K562 (cell line): ENCODE data around the gene AKAP14. TPM values are rescaled to one million over a fixed set of nuclear protein-coding genes. Genes with fewer than 3 reads are reported as not detected.

Experiments used
- RAD21 ChIP-seq, 2 experiments: fragments of 250-450 bp in 1 of 2; fragments of 450-650 bp in 1 of 2; sonication (Bioruptor Pico) in 1 of 2; formaldehyde crosslinking in 1 of 2; IDR thresholded peaks in 1 of 2; conservative IDR thresholded peaks in 1 of 2; 2 replicates each; pipeline versions ENCODE4 v1.4.0 to v1.8.0; 2020 to 2022; ENCODE audit warnings: mild to moderate bottlenecking in 2 of 2, moderate library complexity in 1 of 2
- RB1 ChIP-seq: fragments of 450-650 bp; IDR thresholded peaks from 2 replicates; pipeline ENCODE4 v1.6.1; 2017; ENCODE audit warnings: low read depth, mild to moderate bottlenecking
- RCOR1 ChIP-seq, 2 experiments: IDR thresholded peaks; 2 replicates each; pipeline ENCODE4 v1.6.1; 2012; ENCODE audit warnings: low read depth in 2 of 2, low read length in 2 of 2, borderline replicate concordance in 1 of 2, improper control_type of control experiment in 1 of 2
- SMAD1 ChIP-seq: fragments of 150-350 bp; IDR thresholded peaks from 2 replicates; pipeline ENCODE4 v1.6.1; 2014; ENCODE audit warnings: low read length, low read depth; ENCODE audit not compliant: partially characterized antibody
- SRSF3 ChIP-seq: fragments of 200-400 bp; formaldehyde crosslinking; IDR thresholded peaks from 2 replicates; pipeline ENCODE4 v1.6.1; 2016; ENCODE audit warnings: mild to moderate bottlenecking, low read length, moderate library complexity; ENCODE audit not compliant: insufficient read depth
- TFE3 ChIP-seq: fragments of 450-650 bp; formaldehyde crosslinking; IDR thresholded peaks from 2 replicates; pipeline ENCODE4 v1.4.0; 2020; ENCODE audit warnings: mild to moderate bottlenecking, mixed read lengths
- VEZF1 ChIP-seq: fragments of 200-800 bp; sonication (Bioruptor generic); IDR thresholded peaks from 2 replicates; pipeline ENCODE4 v1.6.1; 2017; ENCODE audit warnings: missing genetic modification characterization, missing compliant biosample characterization
- YBX1 ChIP-seq: fragments of 450-650 bp; IDR thresholded peaks from 2 replicates; pipeline ENCODE4 v1.7.1; 2016; ENCODE audit warnings: mild to moderate bottlenecking
- ZNF407 ChIP-seq: fragments of 450-650 bp; IDR thresholded peaks from 2 replicates; pipeline ENCODE4 v1.6.1; 2016; ENCODE audit warnings: low read depth
- polyA plus RNA-seq, 8 experiments: library from polyadenylated mRNA; depleted of rRNA in 4 of 8; stranded (reverse) in 5 of 8; unstranded in 3 of 8; fragments of >200 nt; fragmentation: Nextera tagmentation in 2 of 8; fragmentation: Illumina TruSeq in 1 of 8; extraction: Ambion mirVana in 2 of 8; extraction: Trizol in 1 of 8; gene quantifications; 2 replicates each; pipeline versions ENCODE4 v1.2.1 to v1.2.3, GENCODE V29; 2011 to 2014; ENCODE audit warnings: inconsistent platforms in 1 of 8, missing spikeins in 1 of 8
- total RNA-seq, 7 experiments: library from RNA; depleted of rRNA in 6 of 7; stranded (reverse); fragments of >200 nt in 6 of 7; fragmentation: Illumina TruSeq in 2 of 7; extraction: Trizol in 2 of 7; gene quantifications; 2 replicates each; pipeline versions ENCODE4 v1.2.1 to v1.2.3, GENCODE V29; 2011 to 2021; ENCODE audit warnings: low replicate concordance in 1 of 7
- TF ChIP-seq, protein P1 (sequence below), 3 experiments: IDR thresholded peaks in 2 of 3; conservative IDR thresholded peaks in 1 of 3; 2 replicates each; pipeline ENCODE4 v1.5.1; 2011 to 2012; ENCODE audit warnings: low read length in 3 of 3, mild to moderate bottlenecking in 3 of 3, control low read depth in 2 of 3, improper control_type of control experiment in 1 of 3, inconsistent platforms in 1 of 3, low read depth in 1 of 3, mixed read lengths in 1 of 3, moderate library complexity in 1 of 3; ENCODE audit not compliant: insufficient read depth in 2 of 3

AKAP14 gene
- total and polyA plus RNA-seq, 9 of the 15 experiments (the other 6 are each of a cell fraction or from before 2014, with no cell fraction given) = not detected

DNA sequence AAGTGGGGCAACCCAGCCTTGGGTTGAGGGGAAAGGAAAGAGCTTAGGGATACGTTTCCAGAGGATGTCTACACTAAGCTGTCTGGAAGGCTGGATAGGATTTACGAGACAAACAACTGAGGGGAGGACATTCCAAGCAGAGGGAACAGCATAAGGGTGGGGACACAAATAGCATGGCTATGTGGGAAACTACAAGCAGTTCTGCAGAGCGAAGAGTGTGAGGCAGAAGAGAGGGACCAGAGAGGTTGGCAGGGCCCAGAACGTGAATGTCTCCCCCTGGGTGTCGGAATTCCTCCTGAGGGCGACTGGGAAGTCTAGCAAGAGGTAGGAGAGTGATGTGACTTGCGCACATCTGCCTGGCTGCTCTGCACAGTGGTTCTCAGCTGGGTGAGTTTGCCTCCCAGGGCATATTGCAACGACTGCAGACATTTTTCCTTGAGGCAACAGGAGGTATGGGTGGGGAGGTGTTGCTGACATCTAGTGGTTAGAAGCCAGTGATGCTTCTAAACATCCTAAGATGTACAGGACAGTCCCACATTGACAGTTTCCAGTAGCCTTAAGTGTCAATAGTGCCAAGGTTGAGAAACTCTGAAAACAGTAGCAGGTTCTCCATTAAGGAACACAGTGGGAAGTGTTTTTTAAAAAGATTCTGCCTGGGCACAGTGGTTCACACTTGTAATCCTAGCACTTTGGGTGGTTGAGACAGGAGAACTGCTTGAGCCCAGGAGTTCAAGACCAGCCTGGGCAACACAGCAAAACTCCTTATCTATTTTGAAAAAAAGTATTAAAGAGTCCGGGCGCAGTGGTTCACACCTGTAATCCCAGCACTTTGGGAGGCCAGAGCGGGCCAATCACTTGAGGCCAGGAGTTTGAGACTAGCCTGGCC is 14.9 kb upstream of the AKAP14 start (continued):
- TF ChIP-seq TFE3 (CRISPR knock-in tag) (no peak), RCOR1 (IDR thresholded peaks at IDR 0.05; ENCODE audit: borderline replicate concordance in 1 of 2, low read depth in 2 of 2, low read length in 2 of 2) (peak in 1 of 2 experiments; percentile 65; a peak in 1 of 4 replicates), VEZF1 (CRISPR knock-in tag) (no peak), RB1 (no peak), RAD21 (CRISPR knock-in tag; conservative IDR thresholded peaks at IDR 0.05 in 1 of 2, IDR thresholded peaks at IDR 0.05 in 1 of 2) (peak; percentile 46 to 68; a peak in 3 of 4 replicates), SMAD1 (no peak), YBX1 (no peak), ZNF407 (no peak), SRSF3 (no peak)
- TF ChIP-seq, protein P1, sequence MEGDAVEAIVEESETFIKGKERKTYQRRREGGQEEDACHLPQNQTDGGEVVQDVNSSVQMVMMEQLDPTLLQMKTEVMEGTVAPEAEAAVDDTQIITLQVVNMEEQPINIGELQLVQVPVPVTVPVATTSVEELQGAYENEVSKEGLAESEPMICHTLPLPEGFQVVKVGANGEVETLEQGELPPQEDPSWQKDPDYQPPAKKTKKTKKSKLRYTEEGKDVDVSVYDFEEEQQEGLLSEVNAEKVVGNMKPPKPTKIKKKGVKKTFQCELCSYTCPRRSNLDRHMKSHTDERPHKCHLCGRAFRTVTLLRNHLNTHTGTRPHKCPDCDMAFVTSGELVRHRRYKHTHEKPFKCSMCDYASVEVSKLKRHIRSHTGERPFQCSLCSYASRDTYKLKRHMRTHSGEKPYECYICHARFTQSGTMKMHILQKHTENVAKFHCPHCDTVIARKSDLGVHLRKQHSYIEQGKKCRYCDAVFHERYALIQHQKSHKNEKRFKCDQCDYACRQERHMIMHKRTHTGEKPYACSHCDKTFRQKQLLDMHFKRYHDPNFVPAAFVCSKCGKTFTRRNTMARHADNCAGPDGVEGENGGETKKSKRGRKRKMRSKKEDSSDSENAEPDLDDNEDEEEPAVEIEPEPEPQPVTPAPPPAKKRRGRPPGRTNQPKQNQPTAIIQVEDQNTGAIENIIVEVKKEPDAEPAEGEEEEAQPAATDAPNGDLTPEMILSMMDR (IDR thresholded peaks at IDR 0.05 in 2 of 3, conservative IDR thresholded peaks at IDR 0.05 in 1 of 3; ENCODE audit: insufficient read depth in 2 of 3, low read depth in 1 of 3, low read length in 3 of 3) = peak; percentile 68 to 78 (median 73)
